A549 treated with AZD9567 at 1 μM for 4 hours (cell line): ENCODE data around the gene GRK7. TPM values are rescaled to one million over a fixed set of nuclear protein-coding genes. Genes with fewer than 3 reads are reported as not detected.

ENCODE experiments used
- total RNA-seq: library from RNA; stranded (reverse); fragments of 200-300 nt; extraction: Qiagen RNA extraction; gene quantifications from 5 replicates; pipeline ENCODE4 v1.2.3, GENCODE V29; 2022; ENCODE audit not compliant: insufficient read depth

GRK7 gene, protein sequence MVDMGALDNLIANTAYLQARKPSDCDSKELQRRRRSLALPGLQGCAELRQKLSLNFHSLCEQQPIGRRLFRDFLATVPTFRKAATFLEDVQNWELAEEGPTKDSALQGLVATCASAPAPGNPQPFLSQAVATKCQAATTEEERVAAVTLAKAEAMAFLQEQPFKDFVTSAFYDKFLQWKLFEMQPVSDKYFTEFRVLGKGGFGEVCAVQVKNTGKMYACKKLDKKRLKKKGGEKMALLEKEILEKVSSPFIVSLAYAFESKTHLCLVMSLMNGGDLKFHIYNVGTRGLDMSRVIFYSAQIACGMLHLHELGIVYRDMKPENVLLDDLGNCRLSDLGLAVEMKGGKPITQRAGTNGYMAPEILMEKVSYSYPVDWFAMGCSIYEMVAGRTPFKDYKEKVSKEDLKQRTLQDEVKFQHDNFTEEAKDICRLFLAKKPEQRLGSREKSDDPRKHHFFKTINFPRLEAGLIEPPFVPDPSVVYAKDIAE (N-terminal part only)
- 0.02 TPM in 1 of 5 replicates, not detected in the others for total RNA-seq

DNA sequence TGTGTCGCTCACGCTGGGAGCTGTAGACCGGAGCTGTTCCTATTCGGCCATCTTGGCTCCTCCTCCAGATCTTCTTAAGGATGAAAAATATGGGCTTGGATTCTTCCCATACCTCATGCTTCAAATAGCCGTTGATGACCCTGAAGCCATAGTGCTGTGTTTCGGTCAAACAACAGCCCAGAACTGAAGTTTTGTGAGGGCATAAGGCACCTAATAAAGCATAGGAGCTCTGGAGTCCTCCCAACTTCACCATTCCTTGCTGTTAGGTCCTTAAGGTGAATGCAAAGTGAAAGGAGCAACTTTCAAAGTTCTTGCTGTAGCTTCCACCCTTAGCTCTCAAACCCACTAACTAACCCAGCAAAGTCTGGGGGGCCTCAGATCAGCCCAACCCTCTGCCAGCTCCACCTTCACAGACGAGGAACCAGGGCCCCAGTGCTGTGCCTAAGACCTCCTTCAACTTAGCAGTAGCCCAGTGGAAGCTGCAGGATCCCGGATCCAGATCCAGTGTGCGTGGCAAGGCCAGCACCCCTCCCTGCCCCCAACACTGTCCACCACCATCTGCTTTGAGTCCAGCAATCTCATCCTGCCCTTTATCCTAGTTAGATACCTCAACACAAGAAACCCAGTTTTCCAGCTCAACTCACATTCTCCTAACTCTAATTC lies at the start of gene GRK7:
Gene GRK7 (plus strand): TSS at position 321 of the 663 bp plus-strand sequence. CDS start 14,877 bp downstream, outside the sequence.

DNA sequence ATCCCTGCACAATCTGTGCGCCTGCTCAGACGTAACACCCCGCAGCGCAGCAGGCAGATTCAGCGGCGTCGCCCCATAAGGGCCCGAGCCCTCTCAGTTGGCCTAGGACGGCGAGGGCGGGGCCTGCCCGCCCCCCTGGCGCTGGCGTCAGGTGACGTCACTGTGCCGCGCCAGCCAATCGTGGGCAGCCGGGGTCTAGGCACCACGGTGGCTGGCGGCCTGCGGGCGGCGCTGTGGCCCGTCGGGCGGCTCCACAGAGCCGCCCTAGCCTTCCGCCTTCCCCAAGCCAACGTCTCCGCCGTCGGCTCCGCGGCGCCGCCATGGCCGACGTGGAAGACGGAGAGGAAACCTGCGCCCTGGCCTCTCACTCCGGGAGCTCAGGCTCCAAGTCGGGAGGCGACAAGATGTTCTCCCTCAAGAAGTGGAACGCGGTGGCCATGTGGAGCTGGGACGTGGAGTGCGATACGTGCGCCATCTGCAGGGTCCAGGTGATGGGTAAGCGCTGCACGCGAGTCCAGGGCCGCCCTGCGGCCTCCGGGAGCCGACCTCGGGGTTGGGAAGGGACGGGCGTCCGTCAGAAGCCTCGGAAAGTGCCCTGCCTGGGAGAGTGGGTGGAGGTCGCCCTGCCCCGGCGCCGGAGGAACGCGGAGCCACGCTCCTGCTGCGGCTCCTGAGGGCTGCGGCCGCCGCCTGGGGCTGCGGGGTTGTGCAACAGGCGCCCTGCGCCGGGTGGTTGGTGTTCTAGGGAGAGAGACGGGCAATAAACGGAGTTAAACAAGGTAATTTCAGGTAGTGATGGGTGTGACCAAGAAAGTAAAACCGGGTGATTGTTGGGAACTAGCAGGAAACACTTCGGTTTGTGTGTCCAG lies 25.0 kb upstream of the GRK7 start, which contains the start of gene RNF7:
Gene RNF7 (plus strand): TSS at position 277 of the 869 bp plus-strand sequence. CDS start 44 bp downstream, at position 321.

Other genes with a start within 250 kb of the GRK7 start
- gene RNF7, start 25.1 kb upstream of the GRK7 start, total RNA-seq, result 130 to 140 TPM (median 135 TPM) in 5 replicates
- 195 to 231 TPM (median 205 TPM) in 5 replicates for gene ATP1B3, start 113.2 kb downstream of the GRK7 start, total RNA-seq